ENCODE results near the gene ROBO4.
A peak's percentile ranks its signal among the peaks of the same experiment; 100 is the strongest.

The ROBO4 gene

DNA sequence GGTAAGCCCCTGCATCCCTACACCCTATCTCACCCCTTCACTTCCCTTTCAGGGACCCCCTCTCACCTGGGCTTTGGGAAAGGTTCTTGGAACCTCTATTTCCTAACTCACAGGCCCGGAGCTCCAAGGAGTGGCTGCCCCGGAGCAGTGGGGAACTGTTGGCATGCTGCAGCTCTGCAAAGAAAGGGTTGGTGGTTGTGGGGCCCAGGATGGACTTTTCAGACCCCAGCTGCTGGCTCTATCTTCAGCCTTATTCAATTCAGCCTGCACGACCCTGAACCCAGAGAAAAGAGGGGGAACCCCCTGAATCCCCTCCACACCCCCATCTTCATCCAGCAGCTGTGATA lies 10.0 kb downstream of the ROBO4 start:
- DNase-seq, result no peak

DNA sequence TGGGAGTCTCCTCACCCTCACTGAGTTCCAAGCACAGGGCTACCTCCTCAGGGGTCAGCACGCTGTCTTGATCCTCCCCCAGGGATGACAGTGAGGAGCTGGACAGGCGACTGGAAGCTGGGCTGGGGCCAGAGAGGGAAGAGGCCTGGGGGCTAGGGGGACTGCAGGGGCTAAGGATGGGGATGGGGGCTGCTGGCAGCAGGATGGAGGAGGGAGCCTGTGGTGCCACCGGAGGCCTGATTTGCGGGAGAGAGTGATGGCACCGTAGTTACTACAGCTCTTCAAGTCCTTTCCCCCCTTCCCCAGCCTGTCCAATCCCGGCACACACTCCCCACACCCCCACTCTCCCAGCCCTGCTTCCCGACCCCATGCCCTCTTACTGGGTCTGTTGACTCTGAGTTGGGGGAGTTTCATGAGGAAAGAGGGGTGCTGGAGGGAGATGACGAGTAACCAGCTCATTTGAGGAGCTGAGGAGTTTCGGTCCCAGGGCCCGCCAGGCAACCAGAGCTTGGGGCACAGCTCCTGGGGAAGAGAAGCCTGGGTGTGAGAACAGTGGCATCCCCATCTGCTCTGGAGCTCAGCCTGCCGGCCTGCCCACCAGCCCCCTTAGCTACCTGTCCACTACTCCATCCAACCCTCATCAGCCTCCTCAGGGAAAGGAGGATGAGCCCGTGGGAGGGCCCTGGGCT lies 10.5 kb downstream of the ROBO4 start:
- DNase-seq, result no peak

DNA sequence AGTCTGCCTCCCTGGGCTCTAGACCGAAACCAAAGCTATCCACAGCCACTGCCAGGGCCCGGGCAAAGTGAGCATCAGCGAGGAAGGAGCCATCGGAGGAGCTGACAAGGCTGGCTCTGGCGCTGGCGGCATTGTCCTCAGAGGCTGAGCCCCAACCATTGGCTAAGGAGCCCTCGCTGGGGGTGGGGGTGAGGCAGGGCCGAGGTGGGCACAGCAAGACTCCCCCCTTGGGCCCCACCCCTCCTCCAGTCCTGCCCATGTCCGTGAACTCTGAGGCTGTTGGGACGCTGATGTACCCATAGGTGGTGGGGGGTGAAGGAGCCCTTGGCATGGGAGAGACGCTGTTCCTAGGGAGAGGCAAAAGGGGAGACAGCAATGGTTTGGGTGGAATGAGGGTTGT lies 11.2 kb downstream of the ROBO4 start:
- no peak for DNase-seq

DNA sequence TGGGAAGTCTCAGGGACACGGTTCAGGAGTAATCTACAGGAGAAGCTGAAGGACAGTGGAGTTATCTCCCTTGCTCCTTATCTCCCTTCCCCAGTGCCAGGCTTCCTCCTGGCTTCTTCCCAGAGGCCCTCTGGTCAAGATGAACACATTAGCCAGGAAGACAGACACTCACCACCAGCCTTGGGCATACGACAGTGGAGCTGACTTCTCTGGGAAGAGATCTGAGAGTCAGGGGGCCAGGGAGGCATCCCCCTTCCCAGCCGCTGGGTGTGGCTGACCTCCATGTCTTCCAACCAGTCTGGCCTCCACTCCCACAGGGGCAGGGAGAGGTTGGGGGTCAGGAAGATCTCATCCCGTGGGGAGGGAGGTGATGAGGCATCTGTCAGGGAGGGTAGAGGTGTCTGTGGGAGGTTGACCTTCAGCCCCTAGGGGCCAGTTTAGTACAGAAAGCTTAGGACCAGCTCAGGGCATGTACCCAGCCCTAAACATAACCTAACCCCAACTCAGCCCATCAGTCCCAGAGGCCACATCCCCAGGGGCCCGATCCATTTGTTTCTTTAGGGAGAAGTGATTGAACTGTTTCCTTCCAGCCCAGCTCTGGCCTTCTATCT lies 12.7 kb downstream of the ROBO4 start:
- no peak for DNase-seq

DNA sequence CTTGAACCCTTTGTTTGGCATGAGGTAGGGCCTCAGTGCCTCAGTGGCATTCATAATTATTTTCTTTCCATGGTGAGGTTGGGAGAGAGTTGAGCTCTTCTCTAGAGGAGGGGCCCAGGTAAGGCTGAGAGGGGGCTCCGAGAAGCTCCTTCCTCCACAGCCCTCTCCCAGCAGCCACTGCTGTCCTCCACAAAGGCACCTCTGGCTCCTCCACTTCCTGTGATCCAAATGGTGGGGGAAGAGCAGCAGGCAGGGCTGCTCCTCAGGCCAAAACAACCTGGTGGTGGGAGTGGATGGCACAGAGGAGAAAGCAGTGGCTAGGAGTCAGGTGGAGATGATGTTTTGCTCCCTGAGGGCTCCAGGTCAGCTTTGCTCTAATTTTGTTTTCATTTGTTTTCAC lies 13.3 kb downstream of the ROBO4 start:
- DNase-seq, result no peak

DNA sequence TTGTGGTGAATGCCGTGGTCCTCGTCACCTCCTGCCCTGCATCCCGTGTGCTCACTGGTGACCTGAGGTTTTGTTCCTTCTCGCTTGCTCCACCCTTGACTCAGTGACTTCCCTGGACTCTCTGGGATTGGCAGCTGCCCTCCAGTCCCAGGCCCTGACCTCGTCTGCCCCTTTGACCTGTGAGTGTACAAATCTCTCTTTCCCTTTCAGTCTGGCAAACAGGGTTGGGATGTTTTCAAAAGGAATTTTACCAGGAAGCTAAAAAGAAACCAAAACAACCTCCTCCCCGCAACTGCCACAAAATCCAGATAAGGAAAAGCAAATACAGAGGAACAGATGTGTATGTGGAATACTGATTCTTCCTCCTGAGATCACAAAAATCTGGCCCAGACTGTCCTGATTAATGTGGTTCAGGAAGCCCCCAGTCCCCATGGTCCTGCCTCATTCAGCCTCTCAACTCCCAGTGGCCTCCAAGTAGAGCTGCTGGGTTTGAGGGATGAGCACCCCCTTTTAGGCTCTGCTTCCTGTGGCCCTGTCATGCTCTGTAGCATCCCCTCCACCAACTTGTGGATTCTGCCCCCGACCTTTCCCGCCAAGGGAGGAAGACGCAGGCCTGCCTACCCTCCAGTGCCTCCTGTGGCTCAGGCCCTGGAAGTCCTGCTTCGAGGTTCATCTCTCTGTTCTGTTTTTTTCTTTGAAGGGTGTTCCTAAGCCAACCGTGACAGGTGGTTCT lies 15.2 kb downstream of the ROBO4 start:
- no peak for DNase-seq

DNA sequence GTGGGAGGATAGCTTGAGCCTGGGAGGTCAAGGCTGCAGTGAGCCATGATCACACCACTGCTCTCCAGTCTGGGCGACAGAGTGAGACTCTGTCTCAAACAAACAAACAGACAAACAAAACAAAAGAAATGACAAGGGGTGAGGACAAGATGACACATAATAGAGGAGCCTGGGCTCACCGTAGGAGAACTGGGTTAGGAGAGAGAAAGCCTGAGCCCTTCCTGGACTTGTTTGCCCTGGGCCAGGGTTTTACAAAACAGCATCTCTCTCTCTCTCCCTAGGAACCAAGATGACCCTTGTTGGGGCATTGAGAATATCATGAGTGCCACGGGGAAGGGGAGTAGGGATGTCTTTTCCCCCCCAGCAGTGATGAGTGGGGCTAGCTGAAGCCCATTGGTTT lies 16.7 kb downstream of the ROBO4 start:
- no peak for DNase-seq

DNA sequence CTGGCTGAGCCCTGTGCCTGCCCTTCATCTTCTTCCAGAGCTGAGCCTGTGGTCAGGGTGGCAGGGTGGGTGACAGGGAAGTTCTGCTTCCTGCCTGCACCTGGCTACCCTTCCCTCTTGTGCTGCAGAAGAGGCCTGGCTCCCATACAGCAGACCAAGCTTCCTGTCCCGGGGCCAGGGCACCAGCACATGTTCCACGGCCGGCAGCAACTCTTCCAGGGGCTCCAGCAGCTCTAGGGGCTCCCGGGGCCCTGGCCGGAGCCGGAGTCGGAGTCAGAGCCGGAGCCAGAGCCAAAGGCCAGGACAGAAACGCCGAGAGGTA lies 17.4 kb downstream of the ROBO4 start:
- no peak for DNase-seq

DNA sequence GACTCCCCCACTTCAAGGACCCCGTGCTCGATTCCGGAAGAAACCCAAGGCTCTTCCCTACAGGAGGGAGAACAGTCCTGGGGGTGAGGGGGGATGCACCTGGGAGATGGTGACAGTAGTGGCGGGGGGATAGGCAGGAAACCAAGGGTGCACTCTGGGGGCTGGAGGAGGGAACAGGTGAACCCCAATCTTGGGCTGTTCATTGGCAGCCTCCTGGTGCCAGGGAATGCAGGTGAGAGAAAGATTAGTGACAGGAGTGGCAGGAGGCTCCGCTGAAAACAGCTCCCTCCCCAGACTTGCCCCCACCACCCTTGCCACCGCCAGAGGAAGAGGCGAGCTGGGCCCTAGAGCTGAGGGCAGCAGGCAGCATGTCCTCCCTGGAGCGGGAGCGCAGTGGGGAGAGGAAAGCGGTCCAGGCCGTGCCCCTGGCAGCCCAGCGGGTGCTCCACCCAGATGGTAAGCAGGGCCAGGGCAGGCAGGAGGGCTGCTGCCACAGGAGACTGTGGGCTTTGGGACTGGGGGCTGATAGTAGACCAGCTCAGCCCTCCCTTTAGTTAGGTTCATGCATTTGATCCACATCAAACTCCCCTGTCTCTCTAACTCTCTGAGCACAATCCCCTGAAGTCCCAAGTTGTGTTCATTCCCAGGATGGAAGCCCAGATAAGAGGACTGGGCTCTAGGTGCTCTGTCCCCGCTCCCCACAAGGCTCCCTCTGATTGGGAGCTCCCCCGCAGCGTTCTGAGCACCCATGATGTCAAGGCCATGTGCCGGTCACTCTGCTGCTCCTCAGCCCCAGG lies 18.0 kb downstream of the ROBO4 start:
- no peak for DNase-seq

DNA sequence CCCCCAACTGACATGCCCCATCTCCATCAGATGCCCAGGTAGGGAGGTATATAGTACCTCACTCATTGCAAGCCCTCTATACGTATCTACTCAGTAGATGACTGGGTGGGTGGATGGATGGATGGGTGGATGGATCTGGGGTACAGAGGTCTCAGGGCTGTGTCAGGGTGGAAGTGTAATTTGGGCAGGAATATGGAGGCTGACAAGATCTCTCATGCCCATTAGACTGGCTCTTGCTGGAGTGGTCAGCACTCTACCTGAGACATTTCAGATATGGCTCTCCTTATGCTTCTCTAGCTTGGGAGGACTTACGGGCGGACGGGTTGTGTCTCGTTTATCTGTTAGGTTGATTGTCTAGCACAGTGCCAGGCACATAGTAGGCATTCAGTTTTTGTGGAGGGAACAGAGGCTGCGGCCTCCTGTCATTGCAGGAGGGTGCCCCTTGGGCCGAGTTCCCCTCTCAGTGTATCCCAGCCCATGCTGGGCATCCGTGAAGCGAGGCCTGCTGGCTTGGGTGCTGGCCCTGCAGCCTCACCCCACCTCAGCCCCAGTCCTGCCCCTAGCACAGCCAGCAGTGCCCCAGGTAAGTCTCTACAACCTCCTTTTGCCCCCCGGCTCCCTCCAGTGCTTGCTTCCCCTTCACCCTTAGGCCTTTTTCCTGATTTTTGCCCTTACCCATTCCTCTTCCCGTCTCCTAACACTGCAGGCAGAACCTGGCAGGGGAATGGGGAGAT lies 18.7 kb downstream of the ROBO4 start:
- no peak for DNase-seq

DNA sequence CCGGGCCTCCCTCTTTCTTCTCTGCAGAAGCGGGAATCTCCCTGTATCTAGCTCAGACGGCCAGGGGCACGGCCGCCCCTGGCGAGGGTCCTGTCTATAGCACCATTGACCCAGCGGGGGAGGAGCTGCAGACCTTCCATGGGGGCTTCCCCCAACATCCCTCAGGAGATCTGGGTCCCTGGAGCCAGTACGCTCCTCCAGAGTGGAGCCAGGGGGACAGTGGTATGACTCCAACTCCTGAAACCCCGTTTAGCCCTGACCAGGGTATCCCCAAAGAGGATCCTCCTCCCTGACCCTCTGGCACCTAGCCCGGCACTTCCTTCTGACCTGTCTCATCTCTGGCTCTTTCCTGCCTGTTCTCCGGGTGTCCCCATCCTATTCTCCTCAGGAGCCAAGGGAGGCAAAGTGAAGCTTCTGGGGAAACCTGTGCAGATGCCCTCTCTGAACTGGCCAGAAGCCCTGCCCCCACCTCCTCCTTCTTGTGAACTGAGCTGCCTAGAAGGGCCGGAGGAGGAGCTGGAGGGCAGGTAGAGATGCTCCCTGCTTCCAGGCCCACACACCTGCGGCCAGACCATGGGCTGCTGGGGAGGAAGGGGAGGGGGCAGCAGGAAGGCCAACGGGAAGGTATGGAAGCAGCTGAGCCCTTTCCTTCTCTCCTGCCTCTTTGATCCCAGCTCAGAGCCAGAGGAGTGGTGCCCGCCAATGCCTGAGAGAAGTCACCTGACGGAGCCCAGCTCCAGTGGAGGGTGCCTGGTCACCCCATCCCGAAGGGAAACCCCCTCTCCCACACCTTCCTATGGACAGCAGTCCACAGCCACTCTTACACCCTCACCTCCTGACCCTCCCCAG lies 19.5 kb downstream of the ROBO4 start:
- no peak for DNase-seq

DNA sequence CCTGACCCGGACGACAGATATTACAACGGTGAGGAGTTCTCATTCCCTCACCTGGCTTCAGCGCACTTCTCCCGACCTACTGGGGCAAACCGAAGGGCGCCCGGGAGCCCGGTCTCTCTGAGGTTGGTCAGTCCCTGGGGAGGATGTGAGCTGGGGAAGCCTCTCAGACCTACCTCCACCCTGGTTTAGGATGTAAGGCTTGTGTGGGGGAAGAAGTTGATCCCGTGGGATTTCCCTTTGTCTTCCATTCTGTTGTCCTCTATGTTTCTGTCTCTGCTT lies 20.1 kb downstream of the ROBO4 start:
- no peak for DNase-seq

DNA sequence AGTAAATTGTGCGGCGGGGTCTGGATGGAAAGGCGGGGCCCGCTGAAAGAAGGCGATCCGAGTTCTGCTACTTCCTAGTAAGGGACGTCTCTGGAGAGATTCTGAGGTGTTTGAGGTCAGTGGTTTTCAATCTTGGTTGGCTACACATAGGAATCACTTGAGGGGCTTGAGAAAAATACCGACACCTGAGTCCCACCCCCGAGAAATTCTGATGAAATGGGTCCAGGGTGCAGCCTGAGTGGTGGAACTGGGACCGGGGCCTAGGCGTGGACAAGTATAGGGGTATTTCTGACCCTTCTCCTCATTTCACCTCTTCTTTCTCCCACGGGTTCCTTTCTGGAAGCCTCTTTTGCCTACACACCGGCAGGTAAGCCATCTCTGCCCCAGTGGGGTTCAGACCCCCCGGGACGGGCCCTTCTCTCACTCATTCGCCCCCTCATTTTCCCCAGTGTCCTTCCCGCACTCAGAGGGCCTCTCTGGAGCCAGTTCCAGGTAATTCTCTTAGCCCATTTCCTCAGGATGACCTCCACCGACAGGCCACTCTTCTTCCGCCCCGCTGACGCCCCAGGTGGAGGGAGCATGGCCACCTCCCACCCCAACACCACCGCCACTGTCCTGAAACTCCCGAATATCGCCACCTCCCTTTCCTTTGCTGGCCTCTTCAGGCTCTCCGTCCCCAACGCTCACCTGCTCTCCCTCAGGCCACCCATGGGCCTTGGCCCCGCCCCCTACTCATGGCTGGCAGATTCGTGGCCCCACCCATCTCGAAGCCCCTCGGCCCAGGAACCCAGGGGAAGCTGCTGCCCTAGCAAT lies 20.6 kb downstream of the ROBO4 start:
- DNase-seq, result no peak

DNA sequence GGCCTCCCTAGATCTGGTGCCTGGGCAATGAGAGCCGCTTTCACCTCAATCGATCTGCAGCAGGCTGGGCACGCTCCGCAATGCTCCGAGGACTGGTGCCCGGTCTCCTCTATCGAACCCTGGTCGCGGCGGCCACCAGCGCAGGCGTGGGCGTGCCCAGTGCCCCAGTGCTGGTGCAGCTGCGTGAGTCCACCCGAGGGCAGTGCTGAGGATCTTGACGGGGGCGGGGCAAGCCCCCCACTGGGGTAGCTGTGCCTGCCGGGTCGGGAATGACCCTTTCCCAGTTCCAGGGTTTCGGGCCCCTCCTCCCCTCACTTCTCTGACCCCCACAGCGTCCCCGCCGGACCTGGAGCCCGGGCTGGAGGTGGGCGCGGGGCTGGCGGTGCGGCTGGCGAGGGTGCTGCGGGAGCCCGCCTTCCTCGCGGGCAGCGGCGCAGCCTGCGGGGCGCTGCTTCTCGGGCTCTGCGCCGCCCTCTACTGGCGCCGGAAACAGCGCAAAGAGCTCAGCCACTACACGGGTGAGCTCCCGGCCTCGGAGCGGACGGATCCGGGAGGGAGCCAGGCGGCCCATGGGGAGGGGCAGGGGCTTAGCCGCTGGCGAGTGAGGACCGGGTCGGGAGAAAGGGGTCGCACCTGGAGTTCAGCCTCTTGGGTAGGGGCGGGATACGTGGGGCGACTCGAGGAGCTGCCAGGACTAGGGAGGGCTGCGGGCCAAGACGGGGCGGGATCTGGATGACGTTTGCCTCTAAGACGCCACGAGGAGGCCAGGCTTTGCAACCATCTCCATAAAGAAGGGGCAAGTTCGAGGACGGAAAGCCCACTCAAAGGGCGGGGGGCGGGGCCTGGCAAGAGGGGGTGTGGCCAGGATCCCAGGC lies 21.5 kb downstream of the ROBO4 start:
- peak; percentile 83 to 90 for DNase-seq

DNA sequence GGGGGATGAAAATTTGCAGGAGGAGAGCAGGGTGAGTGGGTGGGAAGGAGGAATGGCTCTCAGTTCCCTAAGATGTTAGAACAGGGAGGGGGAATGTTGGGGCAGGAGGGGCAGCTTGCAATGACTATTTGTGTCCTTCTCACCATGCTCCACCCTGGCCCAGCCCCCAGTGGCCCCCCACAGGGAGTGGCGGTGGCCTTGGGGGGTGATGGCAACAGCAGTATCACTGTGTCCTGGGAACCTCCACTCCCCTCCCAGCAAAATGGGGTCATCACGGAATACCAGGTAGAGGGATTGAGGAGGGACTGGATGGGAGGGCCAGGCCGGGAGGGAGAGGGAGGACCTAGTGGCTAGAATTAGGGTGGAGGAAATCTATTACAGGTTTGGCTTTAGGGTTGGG lies 22.3 kb downstream of the ROBO4 start:
- no peak for DNase-seq

DNA sequence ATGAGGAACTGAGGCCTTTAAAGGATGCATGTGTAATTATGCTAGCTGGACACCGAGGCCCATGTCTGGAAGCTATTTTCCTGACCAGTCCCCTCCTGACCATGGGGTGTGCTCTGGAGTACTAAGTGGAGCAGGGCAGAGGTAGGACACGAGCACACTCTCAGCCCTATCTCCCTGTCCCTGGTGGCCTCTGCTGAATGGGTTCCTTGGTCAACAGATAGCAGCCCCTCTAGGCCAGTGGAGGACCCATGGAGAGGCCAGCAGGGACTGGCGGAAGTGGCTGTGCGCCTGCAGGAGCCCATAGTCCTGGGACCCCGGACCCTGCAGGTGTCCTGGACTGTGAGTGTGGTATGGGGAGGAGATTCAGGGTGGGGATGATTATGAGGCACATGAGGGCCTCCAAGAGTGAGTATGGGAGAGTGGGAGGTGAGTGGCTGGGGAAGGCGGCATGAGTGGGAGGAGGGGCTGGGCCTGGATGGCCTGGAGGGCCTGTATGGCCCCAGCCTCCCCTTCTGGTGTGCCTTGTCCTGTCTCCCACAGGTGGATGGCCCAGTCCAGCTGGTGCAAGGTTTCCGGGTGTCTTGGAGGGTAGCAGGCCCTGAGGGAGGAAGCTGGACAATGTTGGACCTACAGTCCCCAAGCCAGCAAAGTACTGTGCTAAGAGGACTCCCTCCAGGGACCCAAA lies 23.0 kb downstream of the ROBO4 start:
- no peak for DNase-seq

DNA sequence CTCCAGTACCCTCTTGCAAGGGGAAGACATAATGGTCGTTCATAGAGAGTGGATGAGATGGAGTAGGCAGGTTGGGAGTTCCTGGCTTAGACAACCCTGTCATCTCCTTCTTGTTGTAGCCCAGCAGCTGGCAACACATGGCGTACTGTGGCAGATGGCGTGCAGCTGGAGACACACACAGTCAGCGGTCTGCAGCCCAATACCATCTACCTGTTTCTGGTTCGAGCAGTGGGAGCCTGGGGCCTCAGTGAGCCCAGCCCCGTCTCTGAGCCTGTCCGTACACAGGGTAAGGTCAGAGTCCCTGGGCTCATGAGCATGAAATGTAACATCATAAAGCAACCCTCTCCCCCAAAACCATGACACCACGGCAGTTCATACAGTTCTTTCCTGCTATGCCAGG lies 23.7 kb downstream of the ROBO4 start:
- peak in 1 of 2 experiments; percentile 67 for DNase-seq

DNA sequence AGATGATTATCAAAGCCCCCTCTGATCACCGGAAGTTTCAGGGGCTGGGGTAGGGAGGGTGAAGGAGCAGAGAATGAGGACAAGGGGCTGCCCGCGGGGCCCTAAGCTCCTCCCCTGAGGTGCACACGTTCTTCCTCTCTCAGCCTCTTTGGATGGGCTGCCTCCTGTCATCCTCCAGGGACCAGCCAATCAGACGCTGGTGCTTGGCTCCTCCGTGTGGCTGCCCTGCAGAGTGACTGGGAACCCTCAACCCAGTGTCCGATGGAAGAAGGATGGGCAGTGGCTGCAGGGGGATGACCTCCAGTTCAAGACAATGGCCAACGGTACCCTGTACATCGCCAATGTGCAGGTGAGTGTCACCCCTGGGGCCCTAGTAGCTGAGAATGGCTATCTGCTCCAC lies 24.9 kb downstream of the ROBO4 start:
- DNase-seq, result no peak

DNA sequence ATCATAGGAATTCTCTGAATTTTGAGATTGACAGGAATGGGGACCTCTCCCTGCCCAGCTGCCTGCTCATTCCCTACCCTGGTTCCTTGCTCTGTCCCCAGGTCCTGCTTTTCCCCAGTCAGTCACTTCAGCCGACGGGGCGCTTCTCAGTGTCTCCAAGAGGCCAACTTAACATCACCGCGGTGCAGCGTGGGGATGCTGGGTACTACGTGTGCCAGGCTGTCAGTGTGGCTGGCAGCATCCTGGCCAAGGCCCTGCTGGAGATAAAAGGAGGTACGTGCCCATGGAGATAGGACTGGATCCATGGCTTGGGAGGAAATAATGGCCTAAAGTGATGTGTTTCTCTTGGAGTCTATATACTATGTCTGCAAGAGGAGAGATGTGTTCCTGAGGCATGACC lies 25.4 kb downstream of the ROBO4 start:
- no peak for DNase-seq

DNA sequence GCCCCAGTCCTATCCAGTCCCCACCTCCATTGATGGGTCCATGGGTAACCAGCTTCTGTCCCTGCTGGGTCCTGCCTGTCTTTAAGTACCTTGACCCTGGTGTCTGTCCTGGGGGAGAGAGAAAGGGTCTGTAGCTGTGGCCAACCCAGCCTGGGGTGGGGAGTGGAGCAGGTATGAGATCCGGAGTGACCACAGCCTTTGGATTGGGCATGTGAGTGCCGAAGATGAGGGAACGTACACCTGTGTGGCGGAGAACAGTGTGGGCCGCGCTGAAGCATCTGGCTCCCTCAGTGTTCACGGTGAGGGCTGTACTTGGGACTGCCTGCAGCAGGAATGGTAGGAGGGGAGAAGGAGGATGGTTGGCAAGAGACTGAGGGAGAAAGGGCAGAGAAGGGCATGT lies 27.2 kb downstream of the ROBO4 start:
- no peak for DNase-seq
